Measurements from ENCODE around the gene RHD. TPM values are rescaled to one million over a fixed set of nuclear protein-coding genes. Genes with fewer than 3 reads are reported as not detected.
"Not testable (repeated sequence)": the region's sequence is repeated elsewhere in the genome, so short reads cannot be mapped to it uniquely, and the experiment has no call there.

Gene RHD
- total RNA-seq (2014; rRNA removed; shearing (Covaris generic)) (0.21 TPM in 1 of 2 replicates, not detected in the other), polyA plus RNA-seq (2016; fragmentation: Nextera tagmentation; extraction: Ambion mirVana) (0.26 and 0.31 TPM in 2 replicates)
- long read RNA-seq, partial matches to known transcripts, result 0 of 1 reads
- long read RNA-seq, other reads (novel, unspliced or antisense), result 1 of 1 reads

DNA sequence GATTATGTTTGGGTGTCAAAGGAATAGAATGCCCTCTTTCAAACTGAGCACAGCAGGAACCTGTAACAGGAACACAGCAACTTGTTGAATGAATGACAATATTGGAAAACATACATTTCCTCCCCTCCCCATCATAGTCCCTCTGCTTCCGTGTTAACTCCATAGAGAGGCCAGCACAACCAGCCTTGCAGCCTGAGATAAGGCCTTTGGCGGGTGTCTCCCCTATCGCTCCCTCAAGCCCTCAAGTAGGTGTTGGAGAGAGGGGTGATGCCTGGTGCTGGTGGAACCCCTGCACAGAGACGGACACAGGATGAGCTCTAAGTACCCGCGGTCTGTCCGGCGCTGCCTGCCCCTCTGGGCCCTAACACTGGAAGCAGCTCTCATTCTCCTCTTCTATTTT is at the start of gene RHD:
Gene RHD, plus strand, starts transcription at position 272 of the 400 bp plus-strand sequence. Its CDS starts 39 bp downstream, at position 311.
- H3K4me1 ChIP-seq (ENCODE audit: insufficient read depth); H3K36me3 ChIP-seq (ENCODE audit: insufficient read depth); H3K9me2 ChIP-seq (ENCODE audit: insufficient read depth); H3K4me2 ChIP-seq; H3K27ac ChIP-seq (ENCODE audit: low read depth); H3K36me3 Mint-ChIP-seq (ENCODE audit: low read depth); H3K27me3 Mint-ChIP-seq (ENCODE audit: insufficient read depth, low read depth, poor library complexity); H3K4me3 Mint-ChIP-seq; H4K20me1 ChIP-seq (replicated peaks; ENCODE audit: insufficient read depth); H3K27me3 ChIP-seq (ENCODE audit: insufficient read depth); H2AFZ ChIP-seq; H3K4me3 ChIP-seq; DNase-seq (ENCODE audit: low spot score); H3K79me2 ChIP-seq (replicated peaks; ENCODE audit: insufficient read depth); H3K4me1 Mint-ChIP-seq; H3K9me3 Mint-ChIP-seq; H3F3A ChIP-seq (replicated peaks; ENCODE audit: low read depth); H3K27ac Mint-ChIP-seq: not testable (repeated sequence)
- peak; percentile 28 for ATAC-seq

DNA sequence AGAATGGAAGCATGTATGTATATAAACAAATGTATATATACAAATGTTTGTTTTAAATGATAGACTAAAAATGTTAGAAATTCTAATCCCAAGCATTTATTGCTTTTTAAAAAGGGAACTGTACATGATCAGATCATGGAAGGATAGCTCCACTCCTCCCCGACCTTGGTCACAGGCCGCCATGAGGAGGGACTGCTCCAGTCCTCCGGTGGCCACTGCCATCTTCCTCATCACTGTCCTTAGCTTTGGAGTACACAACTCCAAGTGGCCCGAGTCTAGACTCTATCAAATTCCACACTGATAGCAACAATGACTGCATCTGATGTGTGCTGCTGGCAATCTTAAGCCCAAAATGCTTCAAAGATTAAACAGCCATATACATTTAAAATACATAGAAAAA is 49.7 kb upstream of the RHD start:
- no peaks in the 10 kb centered on the region for H3F3A ChIP-seq (replicated peaks; ENCODE audit: low read depth)
- no peak overlapping the region for H2AFZ ChIP-seq
- H3K36me3 ChIP-seq (ENCODE audit: insufficient read depth), result peaks cover 25% of the 10 kb centered on the region
- 0 out of 2 replicates have a peak, but pooled peaks cover 3% of the 10 kb centered on the region for H4K20me1 ChIP-seq (replicated peaks; ENCODE audit: insufficient read depth)
- no peaks in the 10 kb centered on the region for H3K27me3 ChIP-seq (ENCODE audit: insufficient read depth)
- no peaks in the 10 kb centered on the region for H3K79me2 ChIP-seq (replicated peaks; ENCODE audit: insufficient read depth)
- no peaks in the 10 kb centered on the region for H3K4me1 Mint-ChIP-seq
- H3K27ac ChIP-seq (ENCODE audit: low read depth), result no peak overlapping the region
- H3K27me3 Mint-ChIP-seq (ENCODE audit: insufficient read depth, low read depth, poor library complexity), result no peaks in the 10 kb centered on the region
- no peak overlapping the region for H3K27ac Mint-ChIP-seq
- peaks cover 47% of the 10 kb centered on the region for H3K36me3 Mint-ChIP-seq (ENCODE audit: low read depth)
- no peak overlapping the region for H3K4me3 Mint-ChIP-seq
- no peak for DNase-seq (ENCODE audit: low spot score)
- H3K9me2 ChIP-seq (ENCODE audit: insufficient read depth), result no peaks in the 10 kb centered on the region
- H3K9me3 Mint-ChIP-seq, result no peaks in the 10 kb centered on the region
- H3K4me1 ChIP-seq (ENCODE audit: insufficient read depth), result no peaks in the 10 kb centered on the region
- no peak overlapping the region for H3K4me2 ChIP-seq
- ATAC-seq, result no peak
- TF ChIP-seq CREB1 (CRISPR knock-in tag; IDR thresholded peaks at IDR 0.05; ENCODE audit: low read depth), result no peak
- TF ChIP-seq, protein P1, sequence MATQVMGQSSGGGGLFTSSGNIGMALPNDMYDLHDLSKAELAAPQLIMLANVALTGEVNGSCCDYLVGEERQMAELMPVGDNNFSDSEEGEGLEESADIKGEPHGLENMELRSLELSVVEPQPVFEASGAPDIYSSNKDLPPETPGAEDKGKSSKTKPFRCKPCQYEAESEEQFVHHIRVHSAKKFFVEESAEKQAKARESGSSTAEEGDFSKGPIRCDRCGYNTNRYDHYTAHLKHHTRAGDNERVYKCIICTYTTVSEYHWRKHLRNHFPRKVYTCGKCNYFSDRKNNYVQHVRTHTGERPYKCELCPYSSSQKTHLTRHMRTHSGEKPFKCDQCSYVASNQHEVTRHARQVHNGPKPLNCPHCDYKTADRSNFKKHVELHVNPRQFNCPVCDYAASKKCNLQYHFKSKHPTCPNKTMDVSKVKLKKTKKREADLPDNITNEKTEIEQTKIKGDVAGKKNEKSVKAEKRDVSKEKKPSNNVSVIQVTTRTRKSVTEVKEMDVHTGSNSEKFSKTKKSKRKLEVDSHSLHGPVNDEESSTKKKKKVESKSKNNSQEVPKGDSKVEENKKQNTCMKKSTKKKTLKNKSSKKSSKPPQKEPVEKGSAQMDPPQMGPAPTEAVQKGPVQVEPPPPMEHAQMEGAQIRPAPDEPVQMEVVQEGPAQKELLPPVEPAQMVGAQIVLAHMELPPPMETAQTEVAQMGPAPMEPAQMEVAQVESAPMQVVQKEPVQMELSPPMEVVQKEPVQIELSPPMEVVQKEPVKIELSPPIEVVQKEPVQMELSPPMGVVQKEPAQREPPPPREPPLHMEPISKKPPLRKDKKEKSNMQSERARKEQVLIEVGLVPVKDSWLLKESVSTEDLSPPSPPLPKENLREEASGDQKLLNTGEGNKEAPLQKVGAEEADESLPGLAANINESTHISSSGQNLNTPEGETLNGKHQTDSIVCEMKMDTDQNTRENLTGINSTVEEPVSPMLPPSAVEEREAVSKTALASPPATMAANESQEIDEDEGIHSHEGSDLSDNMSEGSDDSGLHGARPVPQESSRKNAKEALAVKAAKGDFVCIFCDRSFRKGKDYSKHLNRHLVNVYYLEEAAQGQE (IDR thresholded peaks at IDR 0.05; ENCODE audit: unreplicated experiment), result no peak
- H3K4me3 ChIP-seq, result no peak overlapping the region

DNA sequence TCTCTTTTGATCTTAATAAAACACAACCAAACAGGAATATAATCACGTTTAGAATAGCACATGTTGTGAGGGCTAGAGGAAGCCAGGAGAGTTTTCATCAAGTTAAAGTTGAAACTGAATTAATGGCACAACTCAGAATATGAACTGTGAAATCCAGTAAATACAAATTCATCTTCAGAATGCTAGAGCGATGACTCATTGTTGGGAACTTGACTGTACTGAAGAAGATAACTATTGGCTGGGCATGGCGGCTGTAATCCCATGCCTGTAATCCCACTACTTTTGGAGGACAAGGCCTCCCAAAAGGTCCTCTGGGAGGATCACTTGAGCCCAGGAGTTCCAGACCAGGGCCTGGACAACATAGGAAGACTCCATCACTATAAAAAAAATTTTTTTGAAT is 48.8 kb upstream of the RHD start:
- no peak overlapping the region for H3K27ac ChIP-seq (ENCODE audit: low read depth)
- H3K36me3 ChIP-seq (ENCODE audit: insufficient read depth), result peaks cover 34% of the 10 kb centered on the region
- ATAC-seq, result no peak
- Mint-ChIP-seq H3K27me3 (ENCODE audit: insufficient read depth, low read depth, poor library complexity) (no peaks in the 10 kb centered on the region), H3K36me3 (ENCODE audit: low read depth) (peaks cover 52% of the 10 kb centered on the region), H3K4me1 (no peaks in the 10 kb centered on the region), H3K9me3 (no peaks in the 10 kb centered on the region), H3K27ac (no peak overlapping the region), H3K4me3 (no peak overlapping the region)
- H3K27me3 ChIP-seq (ENCODE audit: insufficient read depth), result no peaks in the 10 kb centered on the region
- DNase-seq (ENCODE audit: low spot score), result no peak
- H3K79me2 ChIP-seq (replicated peaks; ENCODE audit: insufficient read depth), result no peaks in the 10 kb centered on the region
- no peak overlapping the region for H3K4me3 ChIP-seq
- H3K4me1 ChIP-seq (ENCODE audit: insufficient read depth), result no peaks in the 10 kb centered on the region
- no peaks in the 10 kb centered on the region for H3K9me2 ChIP-seq (ENCODE audit: insufficient read depth)
- no peaks in the 10 kb centered on the region for H3F3A ChIP-seq (replicated peaks; ENCODE audit: low read depth)
- H2AFZ ChIP-seq, result no peak overlapping the region
- 0 out of 2 replicates have a peak, but pooled peaks cover 3% of the 10 kb centered on the region for H4K20me1 ChIP-seq (replicated peaks; ENCODE audit: insufficient read depth)
- no peak overlapping the region for H3K4me2 ChIP-seq
- TF ChIP-seq, protein P2, sequence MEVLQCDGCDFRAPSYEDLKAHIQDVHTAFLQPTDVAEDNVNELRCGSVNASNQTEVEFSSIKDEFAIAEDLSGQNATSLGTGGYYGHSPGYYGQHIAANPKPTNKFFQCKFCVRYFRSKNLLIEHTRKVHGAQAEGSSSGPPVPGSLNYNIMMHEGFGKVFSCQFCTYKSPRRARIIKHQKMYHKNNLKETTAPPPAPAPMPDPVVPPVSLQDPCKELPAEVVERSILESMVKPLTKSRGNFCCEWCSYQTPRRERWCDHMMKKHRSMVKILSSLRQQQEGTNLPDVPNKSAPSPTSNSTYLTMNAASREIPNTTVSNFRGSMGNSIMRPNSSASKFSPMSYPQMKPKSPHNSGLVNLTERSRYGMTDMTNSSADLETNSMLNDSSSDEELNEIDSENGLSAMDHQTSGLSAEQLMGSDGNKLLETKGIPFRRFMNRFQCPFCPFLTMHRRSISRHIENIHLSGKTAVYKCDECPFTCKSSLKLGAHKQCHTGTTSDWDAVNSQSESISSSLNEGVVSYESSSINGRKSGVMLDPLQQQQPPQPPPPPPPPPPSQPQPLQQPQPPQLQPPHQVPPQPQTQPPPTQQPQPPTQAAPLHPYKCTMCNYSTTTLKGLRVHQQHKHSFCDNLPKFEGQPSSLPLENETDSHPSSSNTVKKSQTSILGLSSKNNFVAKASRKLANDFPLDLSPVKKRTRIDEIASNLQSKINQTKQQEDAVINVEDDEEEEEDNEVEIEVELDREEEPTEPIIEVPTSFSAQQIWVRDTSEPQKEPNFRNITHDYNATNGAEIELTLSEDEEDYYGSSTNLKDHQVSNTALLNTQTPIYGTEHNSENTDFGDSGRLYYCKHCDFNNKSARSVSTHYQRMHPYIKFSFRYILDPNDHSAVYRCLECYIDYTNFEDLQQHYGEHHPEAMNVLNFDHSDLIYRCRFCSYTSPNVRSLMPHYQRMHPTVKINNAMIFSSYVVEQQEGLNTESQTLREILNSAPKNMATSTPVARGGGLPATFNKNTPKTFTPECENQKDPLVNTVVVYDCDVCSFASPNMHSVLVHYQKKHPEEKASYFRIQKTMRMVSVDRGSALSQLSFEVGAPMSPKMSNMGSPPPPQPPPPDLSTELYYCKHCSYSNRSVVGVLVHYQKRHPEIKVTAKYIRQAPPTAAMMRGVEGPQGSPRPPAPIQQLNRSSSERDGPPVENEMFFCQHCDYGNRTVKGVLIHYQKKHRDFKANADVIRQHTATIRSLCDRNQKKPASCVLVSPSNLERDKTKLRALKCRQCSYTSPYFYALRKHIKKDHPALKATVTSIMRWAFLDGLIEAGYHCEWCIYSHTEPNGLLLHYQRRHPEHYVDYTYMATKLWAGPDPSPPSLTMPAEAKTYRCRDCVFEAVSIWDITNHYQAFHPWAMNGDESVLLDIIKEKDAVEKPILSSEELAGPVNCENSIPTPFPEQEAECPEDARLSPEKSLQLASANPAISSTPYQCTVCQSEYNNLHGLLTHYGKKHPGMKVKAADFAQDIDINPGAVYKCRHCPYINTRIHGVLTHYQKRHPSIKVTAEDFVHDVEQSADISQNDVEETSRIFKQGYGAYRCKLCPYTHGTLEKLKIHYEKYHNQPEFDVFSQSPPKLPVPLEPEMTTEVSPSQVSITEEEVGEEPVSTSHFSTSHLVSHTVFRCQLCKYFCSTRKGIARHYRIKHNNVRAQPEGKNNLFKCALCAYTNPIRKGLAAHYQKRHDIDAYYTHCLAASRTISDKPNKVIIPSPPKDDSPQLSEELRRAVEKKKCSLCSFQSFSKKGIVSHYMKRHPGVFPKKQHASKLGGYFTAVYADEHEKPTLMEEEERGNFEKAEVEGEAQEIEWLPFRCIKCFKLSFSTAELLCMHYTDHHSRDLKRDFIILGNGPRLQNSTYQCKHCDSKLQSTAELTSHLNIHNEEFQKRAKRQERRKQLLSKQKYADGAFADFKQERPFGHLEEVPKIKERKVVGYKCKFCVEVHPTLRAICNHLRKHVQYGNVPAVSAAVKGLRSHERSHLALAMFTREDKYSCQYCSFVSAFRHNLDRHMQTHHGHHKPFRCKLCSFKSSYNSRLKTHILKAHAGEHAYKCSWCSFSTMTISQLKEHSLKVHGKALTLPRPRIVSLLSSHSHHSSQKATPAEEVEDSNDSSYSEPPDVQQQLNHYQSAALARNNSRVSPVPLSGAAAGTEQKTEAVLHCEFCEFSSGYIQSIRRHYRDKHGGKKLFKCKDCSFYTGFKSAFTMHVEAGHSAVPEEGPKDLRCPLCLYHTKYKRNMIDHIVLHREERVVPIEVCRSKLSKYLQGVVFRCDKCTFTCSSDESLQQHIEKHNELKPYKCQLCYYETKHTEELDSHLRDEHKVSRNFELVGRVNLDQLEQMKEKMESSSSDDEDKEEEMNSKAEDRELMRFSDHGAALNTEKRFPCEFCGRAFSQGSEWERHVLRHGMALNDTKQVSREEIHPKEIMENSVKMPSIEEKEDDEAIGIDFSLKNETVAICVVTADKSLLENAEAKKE (CRISPR knock-in tag; IDR thresholded peaks at IDR 0.05), result no peak
- TF ChIP-seq NANOG (IDR thresholded peaks at IDR 0.05; ENCODE audit: borderline replicate concordance), result no peak

Data from GM23338 (cell line).